GM12872 (cell line): ENCODE measurements around the gene TGM4.

Experiments
- CTCF ChIP-seq: IDR thresholded peaks from 3 replicates; pipeline ENCODE4 v1.5.1; 2011; ENCODE audit warnings: low read depth, mild to moderate bottlenecking, low read length, moderate library complexity; ENCODE audit not compliant: insufficient read depth

The TGM4 gene

GRCh38 chr3:44929782-44930181 lies 55.4 kb downstream of the TGM4 start:
- no peak for TF ChIP-seq CTCF

GRCh38 chr3:44930911-44931310 lies 56.5 kb downstream of the TGM4 start:
- no peak for TF ChIP-seq CTCF

GRCh38 chr3:44931791-44932190 lies 57.4 kb downstream of the TGM4 start:
- no peak for TF ChIP-seq CTCF

GRCh38 chr3:44932271-44932670 lies 57.9 kb downstream of the TGM4 start:
- no peak for TF ChIP-seq CTCF

- no peak for TF ChIP-seq CTCF
Measured at GRCh38 chr3:44932986-44933944, 58.9 kb downstream of the TGM4 start.

- TF ChIP-seq CTCF: no peak
Measured at GRCh38 chr3:44939581-44940036, 65.2 kb downstream of the TGM4 start.

GRCh38 chr3:44942202-44942921 lies 68.0 kb downstream of the TGM4 start:
- TF ChIP-seq CTCF: no peak
